ENCODE results near the gene ITGA8. TPM values are rescaled to one million over a fixed set of nuclear protein-coding genes. Genes with fewer than 3 reads are reported as not detected.
"Not testable (repeated sequence)": the region's sequence is repeated elsewhere in the genome, so short reads cannot be mapped to it uniquely, and the experiment has no call there.

Gene ITGA8
- polyA plus RNA-seq, 1 donor (not counting 4 experiments of a cell fraction or from before 2014, with no cell fraction given), result not detected

GRCh38 chr10:15763006-15763405 is 43.3 kb upstream of the ITGA8 start:
- Histone ChIP-seq H2AFZ (ENCODE audit: control insufficient read depth, low read length) (no peak overlapping the region), H4K20me1 (ENCODE audit: control insufficient read depth, extremely low read depth, insufficient read depth, low read length) (no peaks in the 10 kb centered on the region), H3K27ac (ENCODE audit: control insufficient read depth, insufficient read depth, low read length) (no peak overlapping the region), H3K9me3 (ENCODE audit: control insufficient read depth, low read depth, low read length) (no peaks in the 10 kb centered on the region), H3K9ac (ENCODE audit: control insufficient read depth, extremely low read depth, insufficient read depth, low read length) (no peak overlapping the region), H3K4me1 (ENCODE audit: control insufficient read depth, extremely low read depth, insufficient read depth, low read length) (no peaks in the 10 kb centered on the region), H3K27me3 (ENCODE audit: control insufficient read depth, extremely low read depth, insufficient read depth, low read length) (no peaks in the 10 kb centered on the region), H3K79me2 (ENCODE audit: control insufficient read depth, insufficient read depth, low read length) (no peaks in the 10 kb centered on the region), H3K36me3 (ENCODE audit: control insufficient read depth in 2 of 2, extremely low read depth in 1 of 2, insufficient read depth in 2 of 2, low read length in 2 of 2) (no peaks in the 10 kb centered on the region), H3K4me3 (ENCODE audit: control insufficient read depth in 2 of 3, extremely low read depth in 1 of 3, insufficient read depth in 2 of 3, low read depth in 1 of 3, low read length in 3 of 3) (no peak overlapping the region), H3K9me1 (ENCODE audit: control insufficient read depth, extremely low read depth, insufficient read depth, low read length) (no peaks in the 10 kb centered on the region), H3K4me2 (ENCODE audit: control insufficient read depth, extremely low read depth, insufficient read depth, low read depth, low read length) (no peak overlapping the region)
- no peak for DNase-seq (ENCODE audit: low read depth, low spot score)
- no peak for FAIRE-seq
- no peak for TF ChIP-seq EZH2 (IDR thresholded peaks at IDR 0.05; ENCODE audit: low read length)
- dilution Hi-C loops (cut with MboI; ENCODE audit: extremely low pct_ligation_motif_present, low sequenced_read_pairs), result no loop called here

- H3K27ac ChIP-seq (ENCODE audit: control insufficient read depth, insufficient read depth, low read length); H3K9ac ChIP-seq (ENCODE audit: control insufficient read depth, extremely low read depth, insufficient read depth, low read length); FAIRE-seq; H3K36me3 ChIP-seq (ENCODE audit: control insufficient read depth in 2 of 2, extremely low read depth in 1 of 2, insufficient read depth in 2 of 2, low read length in 2 of 2); H3K4me1 ChIP-seq (ENCODE audit: control insufficient read depth, extremely low read depth, insufficient read depth, low read length); H2AFZ ChIP-seq (ENCODE audit: control insufficient read depth, low read length); H3K79me2 ChIP-seq (ENCODE audit: control insufficient read depth, insufficient read depth, low read length); H3K4me2 ChIP-seq (ENCODE audit: control insufficient read depth, extremely low read depth, insufficient read depth, low read depth, low read length); H3K4me3 ChIP-seq (ENCODE audit: control insufficient read depth in 2 of 3, extremely low read depth in 1 of 3, insufficient read depth in 2 of 3, low read depth in 1 of 3, low read length in 3 of 3); H4K20me1 ChIP-seq (ENCODE audit: control insufficient read depth, extremely low read depth, insufficient read depth, low read length); H3K27me3 ChIP-seq (ENCODE audit: control insufficient read depth, extremely low read depth, insufficient read depth, low read length); dilution Hi-C loops (cut with MboI; ENCODE audit: extremely low pct_ligation_motif_present, low sequenced_read_pairs); H3K9me3 ChIP-seq (ENCODE audit: control insufficient read depth, low read depth, low read length); H3K9me1 ChIP-seq (ENCODE audit: control insufficient read depth, extremely low read depth, insufficient read depth, low read length); DNase-seq (ENCODE audit: low read depth, low spot score): not testable (repeated sequence)
Measured at GRCh38 chr10:15762239-15762638, 42.5 kb upstream of the ITGA8 start.

- H3K9me3 ChIP-seq (ENCODE audit: control insufficient read depth, low read depth, low read length); H3K27ac ChIP-seq (ENCODE audit: control insufficient read depth, insufficient read depth, low read length); H2AFZ ChIP-seq (ENCODE audit: control insufficient read depth, low read length); H3K79me2 ChIP-seq (ENCODE audit: control insufficient read depth, insufficient read depth, low read length); H3K9me1 ChIP-seq (ENCODE audit: control insufficient read depth, extremely low read depth, insufficient read depth, low read length); H3K27me3 ChIP-seq (ENCODE audit: control insufficient read depth, extremely low read depth, insufficient read depth, low read length); H3K4me1 ChIP-seq (ENCODE audit: control insufficient read depth, extremely low read depth, insufficient read depth, low read length); dilution Hi-C loops (cut with MboI; ENCODE audit: extremely low pct_ligation_motif_present, low sequenced_read_pairs); H4K20me1 ChIP-seq (ENCODE audit: control insufficient read depth, extremely low read depth, insufficient read depth, low read length); H3K4me2 ChIP-seq (ENCODE audit: control insufficient read depth, extremely low read depth, insufficient read depth, low read depth, low read length); H3K4me3 ChIP-seq (ENCODE audit: control insufficient read depth in 2 of 3, extremely low read depth in 1 of 3, insufficient read depth in 2 of 3, low read depth in 1 of 3, low read length in 3 of 3); H3K36me3 ChIP-seq (ENCODE audit: control insufficient read depth in 2 of 2, extremely low read depth in 1 of 2, insufficient read depth in 2 of 2, low read length in 2 of 2); DNase-seq (ENCODE audit: low read depth, low spot score); H3K9ac ChIP-seq (ENCODE audit: control insufficient read depth, extremely low read depth, insufficient read depth, low read length); FAIRE-seq: not testable (repeated sequence)
Measured at GRCh38 chr10:15761224-15761623, 41.5 kb upstream of the ITGA8 start.
